Measurements from ENCODE around the gene BEX1. TPM values are rescaled to one million over a fixed set of nuclear protein-coding genes. Genes with fewer than 3 reads are reported as not detected.

BEX1 gene
- polyA plus RNA-seq, 2 of the 4 experiments (the other 2 are of a cell fraction): not detected

DNA sequence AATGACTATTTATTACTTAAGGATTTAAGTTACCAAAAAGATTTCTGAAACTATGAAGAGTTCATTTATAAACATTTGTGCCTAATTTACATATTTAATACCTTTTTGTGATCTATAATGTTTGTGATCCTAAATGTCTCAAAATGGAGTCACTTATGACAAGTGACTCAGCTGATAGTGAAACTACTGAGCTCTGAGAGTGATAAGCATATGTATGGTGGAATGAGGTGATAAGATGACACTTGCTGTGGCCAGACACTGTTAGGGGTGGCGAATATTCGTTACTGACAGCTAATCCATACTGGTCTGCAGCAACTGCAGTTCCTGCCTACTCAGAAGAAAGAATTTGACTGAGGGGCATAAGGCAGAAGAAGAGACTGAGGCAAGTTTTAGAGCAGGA, 34.5 kb upstream of the BEX1 start:
- Histone ChIP-seq H3K4me3 (no peak overlapping the region), H3K27ac (no peak overlapping the region), H3K9me3 (no peaks in the 10 kb centered on the region), H3K4me1 (no peaks in the 10 kb centered on the region), H3K4me2 (no peak overlapping the region)
- no peak for TF ChIP-seq RCOR1 (IDR thresholded peaks at IDR 0.05; ENCODE audit: low read depth, low read length)
- TF ChIP-seq, protein P1, sequence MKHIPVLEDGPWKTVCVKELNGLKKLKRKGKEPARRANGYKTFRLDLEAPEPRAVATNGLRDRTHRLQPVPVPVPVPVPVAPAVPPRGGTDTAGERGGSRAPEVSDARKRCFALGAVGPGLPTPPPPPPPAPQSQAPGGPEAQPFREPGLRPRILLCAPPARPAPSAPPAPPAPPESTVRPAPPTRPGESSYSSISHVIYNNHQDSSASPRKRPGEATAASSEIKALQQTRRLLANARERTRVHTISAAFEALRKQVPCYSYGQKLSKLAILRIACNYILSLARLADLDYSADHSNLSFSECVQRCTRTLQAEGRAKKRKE (CRISPR knock-in tag; IDR thresholded peaks at IDR 0.05; ENCODE audit: low read depth): no peak
- TF ChIP-seq ZFP36 (IDR thresholded peaks at IDR 0.05; ENCODE audit: borderline replicate concordance, partially characterized antibody): no peak
- TF ChIP-seq TFCP2L1 (CRISPR knock-in tag; IDR thresholded peaks at IDR 0.05): no peak
- TF ChIP-seq POLR2AphosphoS2 (conservative IDR thresholded peaks at IDR 0.05; ENCODE audit: low read length): no peak
- TF ChIP-seq, protein P2, sequence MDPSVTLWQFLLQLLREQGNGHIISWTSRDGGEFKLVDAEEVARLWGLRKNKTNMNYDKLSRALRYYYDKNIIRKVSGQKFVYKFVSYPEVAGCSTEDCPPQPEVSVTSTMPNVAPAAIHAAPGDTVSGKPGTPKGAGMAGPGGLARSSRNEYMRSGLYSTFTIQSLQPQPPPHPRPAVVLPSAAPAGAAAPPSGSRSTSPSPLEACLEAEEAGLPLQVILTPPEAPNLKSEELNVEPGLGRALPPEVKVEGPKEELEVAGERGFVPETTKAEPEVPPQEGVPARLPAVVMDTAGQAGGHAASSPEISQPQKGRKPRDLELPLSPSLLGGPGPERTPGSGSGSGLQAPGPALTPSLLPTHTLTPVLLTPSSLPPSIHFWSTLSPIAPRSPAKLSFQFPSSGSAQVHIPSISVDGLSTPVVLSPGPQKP (IDR thresholded peaks at IDR 0.05; ENCODE audit: low read depth, low read length): no peak
- no peak for TF ChIP-seq RARB (CRISPR knock-in tag; IDR thresholded peaks at IDR 0.05)
- no peak for TF ChIP-seq SREBF2 (IDR thresholded peaks at IDR 0.05)
- TF ChIP-seq, protein P3, sequence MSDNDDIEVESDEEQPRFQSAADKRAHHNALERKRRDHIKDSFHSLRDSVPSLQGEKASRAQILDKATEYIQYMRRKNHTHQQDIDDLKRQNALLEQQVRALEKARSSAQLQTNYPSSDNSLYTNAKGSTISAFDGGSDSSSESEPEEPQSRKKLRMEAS (IDR thresholded peaks at IDR 0.05): no peak
- TF ChIP-seq JUN (IDR thresholded peaks at IDR 0.05): no peak
- no peak for TF ChIP-seq HEYL (CRISPR knock-in tag; IDR thresholded peaks at IDR 0.05)
- no peak for TF ChIP-seq EHMT2 (IDR thresholded peaks at IDR 0.05; ENCODE audit: low read depth)
- TF ChIP-seq BHLHE40 (IDR thresholded peaks at IDR 0.05; ENCODE audit: low read depth, low read length): no peak
- no peak for TF ChIP-seq CEBPB (IDR thresholded peaks at IDR 0.05)
- no peak for TF ChIP-seq MAFK (IDR thresholded peaks at IDR 0.05; ENCODE audit: partially characterized antibody)
- no peak for TF ChIP-seq POLR2A (IDR thresholded peaks at IDR 0.05; ENCODE audit: low read length)
- 90% methylated on average over 2 of the region's 2 CpGs for WGBS (ENCODE audit: missing lambda C conversion rate)
- POLR2A ChIA-PET: no interaction called here
- FAIRE-seq (no peak), DNase-seq (ENCODE audit: low read depth in 1 of 2, low spot score in 1 of 2) (no peak), ATAC-seq (no peak)
- CTCF ChIA-PET: no interaction called here

DNA sequence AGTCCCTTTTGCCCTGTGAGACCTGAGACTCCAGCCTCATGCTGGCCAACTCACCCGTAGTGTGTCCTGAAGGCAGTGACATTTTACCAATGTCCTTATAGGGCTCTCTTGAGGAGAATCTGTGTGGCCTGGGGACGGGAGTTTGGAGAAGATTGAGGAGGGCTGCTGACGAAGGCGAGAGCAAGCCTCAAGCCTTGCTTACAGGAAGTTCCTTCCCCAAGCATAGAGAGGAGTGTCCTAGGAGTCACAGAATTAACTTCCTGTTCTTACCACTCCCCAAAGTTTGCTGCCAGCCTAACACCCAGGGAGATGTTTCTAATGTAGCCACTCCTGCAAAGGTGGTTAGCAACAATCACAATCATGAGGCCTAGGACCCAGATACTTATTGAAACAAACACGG, 29.0 kb upstream of the BEX1 start, which contains the start of gene NXF3:
NXF3 (minus strand) TSS at position 202 of the 400 bp plus-strand sequence; CDS start at position 82, 120 bp downstream.
- CTCF ChIA-PET: no interaction called here
- H3K4me3 ChIP-seq: no peak within 1 kb of the TSS
- TF ChIP-seq CEBPB (IDR thresholded peaks at IDR 0.05): no peak
- TF ChIP-seq EP300 (IDR thresholded peaks at IDR 0.05): no peak
- TF ChIP-seq ZFP36 (IDR thresholded peaks at IDR 0.05; ENCODE audit: borderline replicate concordance, partially characterized antibody): no peak
- TF ChIP-seq NR3C1 (IDR thresholded peaks at IDR 0.05): no peak
- TF ChIP-seq HOXB5 (CRISPR knock-in tag; IDR thresholded peaks at IDR 0.05): no peak
- no peak for TF ChIP-seq FOSB (CRISPR knock-in tag; IDR thresholded peaks at IDR 0.05)
- no peak for TF ChIP-seq RNF2 (IDR thresholded peaks at IDR 0.05; ENCODE audit: borderline replicate concordance, low read depth)
- TF ChIP-seq ZSCAN20 (CRISPR knock-in tag; IDR thresholded peaks at IDR 0.05): no peak
- no peak for TF ChIP-seq ZC3H11A (IDR thresholded peaks at IDR 0.05)
- TF ChIP-seq, protein P4, sequence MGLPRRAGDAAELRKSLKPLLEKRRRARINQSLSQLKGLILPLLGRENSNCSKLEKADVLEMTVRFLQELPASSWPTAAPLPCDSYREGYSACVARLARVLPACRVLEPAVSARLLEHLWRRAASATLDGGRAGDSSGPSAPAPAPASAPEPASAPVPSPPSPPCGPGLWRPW (IDR thresholded peaks at IDR 0.05): no peak
- TF ChIP-seq EHF (CRISPR knock-in tag; IDR thresholded peaks at IDR 0.05): no peak
- TF ChIP-seq, protein P5, sequence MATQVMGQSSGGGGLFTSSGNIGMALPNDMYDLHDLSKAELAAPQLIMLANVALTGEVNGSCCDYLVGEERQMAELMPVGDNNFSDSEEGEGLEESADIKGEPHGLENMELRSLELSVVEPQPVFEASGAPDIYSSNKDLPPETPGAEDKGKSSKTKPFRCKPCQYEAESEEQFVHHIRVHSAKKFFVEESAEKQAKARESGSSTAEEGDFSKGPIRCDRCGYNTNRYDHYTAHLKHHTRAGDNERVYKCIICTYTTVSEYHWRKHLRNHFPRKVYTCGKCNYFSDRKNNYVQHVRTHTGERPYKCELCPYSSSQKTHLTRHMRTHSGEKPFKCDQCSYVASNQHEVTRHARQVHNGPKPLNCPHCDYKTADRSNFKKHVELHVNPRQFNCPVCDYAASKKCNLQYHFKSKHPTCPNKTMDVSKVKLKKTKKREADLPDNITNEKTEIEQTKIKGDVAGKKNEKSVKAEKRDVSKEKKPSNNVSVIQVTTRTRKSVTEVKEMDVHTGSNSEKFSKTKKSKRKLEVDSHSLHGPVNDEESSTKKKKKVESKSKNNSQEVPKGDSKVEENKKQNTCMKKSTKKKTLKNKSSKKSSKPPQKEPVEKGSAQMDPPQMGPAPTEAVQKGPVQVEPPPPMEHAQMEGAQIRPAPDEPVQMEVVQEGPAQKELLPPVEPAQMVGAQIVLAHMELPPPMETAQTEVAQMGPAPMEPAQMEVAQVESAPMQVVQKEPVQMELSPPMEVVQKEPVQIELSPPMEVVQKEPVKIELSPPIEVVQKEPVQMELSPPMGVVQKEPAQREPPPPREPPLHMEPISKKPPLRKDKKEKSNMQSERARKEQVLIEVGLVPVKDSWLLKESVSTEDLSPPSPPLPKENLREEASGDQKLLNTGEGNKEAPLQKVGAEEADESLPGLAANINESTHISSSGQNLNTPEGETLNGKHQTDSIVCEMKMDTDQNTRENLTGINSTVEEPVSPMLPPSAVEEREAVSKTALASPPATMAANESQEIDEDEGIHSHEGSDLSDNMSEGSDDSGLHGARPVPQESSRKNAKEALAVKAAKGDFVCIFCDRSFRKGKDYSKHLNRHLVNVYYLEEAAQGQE (IDR thresholded peaks at IDR 0.05): no peak
- TF ChIP-seq, protein P6, sequence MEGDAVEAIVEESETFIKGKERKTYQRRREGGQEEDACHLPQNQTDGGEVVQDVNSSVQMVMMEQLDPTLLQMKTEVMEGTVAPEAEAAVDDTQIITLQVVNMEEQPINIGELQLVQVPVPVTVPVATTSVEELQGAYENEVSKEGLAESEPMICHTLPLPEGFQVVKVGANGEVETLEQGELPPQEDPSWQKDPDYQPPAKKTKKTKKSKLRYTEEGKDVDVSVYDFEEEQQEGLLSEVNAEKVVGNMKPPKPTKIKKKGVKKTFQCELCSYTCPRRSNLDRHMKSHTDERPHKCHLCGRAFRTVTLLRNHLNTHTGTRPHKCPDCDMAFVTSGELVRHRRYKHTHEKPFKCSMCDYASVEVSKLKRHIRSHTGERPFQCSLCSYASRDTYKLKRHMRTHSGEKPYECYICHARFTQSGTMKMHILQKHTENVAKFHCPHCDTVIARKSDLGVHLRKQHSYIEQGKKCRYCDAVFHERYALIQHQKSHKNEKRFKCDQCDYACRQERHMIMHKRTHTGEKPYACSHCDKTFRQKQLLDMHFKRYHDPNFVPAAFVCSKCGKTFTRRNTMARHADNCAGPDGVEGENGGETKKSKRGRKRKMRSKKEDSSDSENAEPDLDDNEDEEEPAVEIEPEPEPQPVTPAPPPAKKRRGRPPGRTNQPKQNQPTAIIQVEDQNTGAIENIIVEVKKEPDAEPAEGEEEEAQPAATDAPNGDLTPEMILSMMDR (IDR thresholded peaks at IDR 0.05): no peak
- TF ChIP-seq JUN (IDR thresholded peaks at IDR 0.05): no peak
- no peak for TF ChIP-seq BHLHE40 (IDR thresholded peaks at IDR 0.05; ENCODE audit: low read depth, low read length)

More for the DNA sequence above, 29.0 kb upstream of the BEX1 start, which contains the start of gene NXF3:
- DNase-seq (ENCODE audit: low read depth in 1 of 2, low spot score in 1 of 2): no peak
- POLR2A ChIA-PET: no interaction called here
- WGBS (ENCODE audit: missing lambda C conversion rate): 78% methylated on average over 4 of the region's 5 CpGs
- no peak for FAIRE-seq
- no peaks in the 10 kb centered on the region for H3K9me3 ChIP-seq
- ATAC-seq: no peak
- no peaks in the 10 kb centered on the region for H3K4me1 ChIP-seq
- no peak within 1 kb of the TSS for H3K27ac ChIP-seq
- H3K4me2 ChIP-seq: no peak within 1 kb of the TSS

Data from A549 (cell line).